Kidney epithelial cell (primary cell): ENCODE data around the gene NOL6. TPM values are rescaled to one million over a fixed set of nuclear protein-coding genes. Genes with fewer than 3 reads are reported as not detected.

Experiments used
- DNase-seq: peaks from one replicate; pipeline ENCODE4 v3.0.0-alpha.2; 2010; ENCODE audit warnings: low read depth
- H3K27me3 ChIP-seq: 2 replicates; pipeline ENCODE4 v1.6.0; 2011; ENCODE audit warnings: low read length; ENCODE audit not compliant: control insufficient read depth, insufficient read depth
- H3K36me3 ChIP-seq: 2 replicates; pipeline ENCODE4 v1.5.1; 2011; ENCODE audit warnings: low read length; ENCODE audit not compliant: control insufficient read depth, insufficient read depth
- H3K4me3 ChIP-seq: 2 replicates; pipeline ENCODE4 v1.5.1; 2011; ENCODE audit warnings: low read depth, mild to moderate bottlenecking, control low read depth, low read length
- total RNA-seq: library from RNA; depleted of rRNA; stranded (reverse); fragments of >200 nt; gene quantifications from 2 replicates; pipeline ENCODE4 v1.2.3, GENCODE V29; 2015
- TF ChIP-seq, protein P1 (sequence below): IDR thresholded peaks from 2 replicates; pipeline ENCODE4 v1.5.1; 2011; ENCODE audit warnings: mild to moderate bottlenecking, moderate library complexity, low read length, control low read depth, inconsistent platforms; ENCODE audit not compliant: insufficient read depth, poor library complexity, severe bottlenecking

NOL6 gene
- total RNA-seq, 1 donor from 2014 or later = 34.8 TPM

DNA sequence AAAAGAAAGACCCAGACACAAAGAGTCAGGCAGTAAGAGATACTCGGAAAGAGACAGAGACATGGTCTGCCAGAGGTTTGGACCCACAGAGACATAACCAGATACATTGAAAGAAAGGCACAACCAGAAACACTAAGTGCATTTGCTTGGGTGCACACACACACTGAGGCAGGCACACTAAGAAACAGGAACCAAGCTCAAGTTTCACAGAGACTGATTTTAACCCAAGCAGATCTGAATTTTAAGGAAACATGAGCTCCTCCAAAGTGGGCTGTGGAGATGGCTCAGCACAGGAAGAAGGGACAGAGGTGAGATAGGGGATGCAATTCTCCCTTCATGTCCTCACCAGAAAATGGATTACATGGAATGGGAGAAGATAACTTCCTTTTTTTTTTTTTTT, 35.8 kb downstream of the NOL6 start:
- TF ChIP-seq, protein P1, sequence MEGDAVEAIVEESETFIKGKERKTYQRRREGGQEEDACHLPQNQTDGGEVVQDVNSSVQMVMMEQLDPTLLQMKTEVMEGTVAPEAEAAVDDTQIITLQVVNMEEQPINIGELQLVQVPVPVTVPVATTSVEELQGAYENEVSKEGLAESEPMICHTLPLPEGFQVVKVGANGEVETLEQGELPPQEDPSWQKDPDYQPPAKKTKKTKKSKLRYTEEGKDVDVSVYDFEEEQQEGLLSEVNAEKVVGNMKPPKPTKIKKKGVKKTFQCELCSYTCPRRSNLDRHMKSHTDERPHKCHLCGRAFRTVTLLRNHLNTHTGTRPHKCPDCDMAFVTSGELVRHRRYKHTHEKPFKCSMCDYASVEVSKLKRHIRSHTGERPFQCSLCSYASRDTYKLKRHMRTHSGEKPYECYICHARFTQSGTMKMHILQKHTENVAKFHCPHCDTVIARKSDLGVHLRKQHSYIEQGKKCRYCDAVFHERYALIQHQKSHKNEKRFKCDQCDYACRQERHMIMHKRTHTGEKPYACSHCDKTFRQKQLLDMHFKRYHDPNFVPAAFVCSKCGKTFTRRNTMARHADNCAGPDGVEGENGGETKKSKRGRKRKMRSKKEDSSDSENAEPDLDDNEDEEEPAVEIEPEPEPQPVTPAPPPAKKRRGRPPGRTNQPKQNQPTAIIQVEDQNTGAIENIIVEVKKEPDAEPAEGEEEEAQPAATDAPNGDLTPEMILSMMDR = no peak
- DNase-seq = no peak
- Histone ChIP-seq H3K27me3 (peaks cover 12% of the 10 kb centered on the region), H3K4me3 (no peak overlapping the region), H3K36me3 (no peaks in the 10 kb centered on the region)

DNA sequence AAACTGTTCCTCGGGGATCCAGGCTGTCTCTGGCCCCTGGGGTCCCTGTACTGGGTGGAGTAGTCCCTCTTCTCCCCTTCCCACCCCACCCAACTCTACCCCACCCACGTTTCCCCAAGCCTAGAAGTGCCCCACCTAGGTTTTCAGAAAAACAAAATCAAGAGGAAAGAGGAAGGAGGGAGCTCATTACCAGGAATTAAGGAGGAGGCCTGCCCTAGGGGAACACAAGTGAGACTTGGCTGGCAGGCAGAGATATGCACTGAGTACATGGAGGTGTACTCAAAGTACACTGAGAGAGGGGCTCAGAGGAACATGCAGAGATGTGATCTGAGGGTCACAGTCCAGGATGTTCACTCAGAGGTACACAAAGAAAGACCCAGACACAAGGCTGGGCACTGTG, 36.5 kb downstream of the NOL6 start:
- peaks cover 12% of the 10 kb centered on the region for H3K27me3 ChIP-seq
- TF ChIP-seq, protein P1 = no peak

DNA sequence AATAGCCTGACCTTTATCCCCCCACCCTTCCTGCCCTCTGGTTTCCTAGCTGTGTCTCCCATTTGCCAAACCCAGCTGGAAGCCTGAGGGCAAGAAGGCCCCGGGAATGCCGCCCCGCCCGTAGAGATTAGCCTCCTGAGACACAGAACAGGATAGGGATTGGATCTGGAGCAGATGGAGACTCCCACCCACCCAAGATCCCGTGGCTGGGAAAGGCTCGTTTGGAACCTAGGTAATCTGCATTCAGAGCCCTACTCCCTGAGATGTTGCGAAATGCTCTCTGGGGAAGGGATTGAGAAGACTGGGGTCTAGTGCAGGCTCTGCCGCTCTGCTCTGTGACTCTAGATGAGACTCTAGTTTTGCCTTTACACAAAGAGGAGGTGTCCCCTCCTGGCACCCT, 37.3 kb downstream of the NOL6 start:
- Histone ChIP-seq H3K4me3 (no peak overlapping the region), H3K36me3 (no peaks in the 10 kb centered on the region), H3K27me3 (peaks cover 12% of the 10 kb centered on the region)
- DNase-seq = no peak
- TF ChIP-seq, protein P1 = no peak

More for the DNA sequence above, 36.5 kb downstream of the NOL6 start:
- H3K36me3 ChIP-seq = no peaks in the 10 kb centered on the region
- H3K4me3 ChIP-seq = no peak overlapping the region
- DNase-seq = no peak

DNA sequence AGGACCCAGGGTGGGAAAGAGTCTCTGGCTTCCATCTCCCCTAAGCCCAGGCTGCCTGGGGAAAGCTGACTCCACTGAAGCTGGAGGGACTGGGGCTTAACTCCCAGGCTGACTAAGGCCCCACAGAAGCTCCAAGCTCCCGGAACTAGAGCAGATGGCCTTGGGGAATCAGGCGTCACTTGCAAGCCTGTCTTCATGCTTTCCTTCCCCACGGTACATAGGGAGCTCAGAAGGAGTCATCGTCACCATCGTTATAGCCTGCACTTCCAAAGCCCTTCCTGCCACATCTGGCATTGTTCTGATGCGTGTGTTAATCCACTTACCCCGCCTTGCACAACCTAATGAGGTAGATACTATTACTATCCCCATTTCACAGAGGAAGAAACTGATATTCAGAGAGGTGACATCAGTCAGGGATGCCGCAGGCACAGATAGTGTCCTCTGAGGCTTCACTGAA, 37.9 kb downstream of the NOL6 start:
- H3K36me3 ChIP-seq = no peaks in the 10 kb centered on the region
- TF ChIP-seq, protein P1 = no peak
- H3K4me3 ChIP-seq = no peak overlapping the region
- peaks cover 12% of the 10 kb centered on the region for H3K27me3 ChIP-seq
- no peak for DNase-seq

DNA sequence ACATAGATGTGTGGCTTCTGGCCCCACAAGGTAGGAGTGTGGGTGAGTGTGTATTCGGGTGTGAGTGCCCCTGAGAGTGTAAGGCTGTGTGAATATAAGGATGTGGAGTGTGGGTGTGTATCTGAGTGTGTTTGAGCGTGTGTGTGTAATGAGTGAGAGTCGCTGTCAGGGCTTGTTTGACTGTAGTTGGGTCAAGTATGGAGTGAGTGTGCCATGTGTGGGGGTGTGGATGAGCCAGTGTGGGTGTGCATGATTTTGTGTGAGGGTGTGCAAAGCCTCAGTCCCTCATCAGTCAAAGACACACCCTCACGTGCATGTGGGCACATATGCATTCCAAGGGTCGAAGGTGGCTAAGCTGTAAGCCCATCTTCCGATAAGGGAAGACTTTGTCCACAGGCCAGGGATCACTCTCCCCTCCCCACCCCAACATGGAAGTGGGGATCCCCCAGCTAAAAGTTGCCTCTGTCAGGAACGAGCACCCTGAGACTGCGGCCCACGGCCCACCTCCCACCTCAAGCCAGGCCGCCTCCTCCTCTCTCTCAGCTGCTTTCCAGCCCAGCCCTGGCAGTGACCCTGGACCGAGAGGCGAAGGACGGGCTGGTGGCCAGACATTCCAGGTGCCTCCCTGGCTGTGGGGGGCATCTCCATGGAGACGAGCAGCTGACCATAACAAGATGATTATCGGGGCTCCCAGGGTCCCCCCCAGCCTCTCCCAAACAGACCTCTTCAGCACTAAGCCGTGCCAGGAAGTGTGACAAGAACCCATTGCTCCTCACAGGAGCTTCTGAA, 39.2 kb downstream of the NOL6 start:
- no peaks in the 10 kb centered on the region for H3K36me3 ChIP-seq
- TF ChIP-seq, protein P1 = no peak
- no peak for DNase-seq

DNA sequence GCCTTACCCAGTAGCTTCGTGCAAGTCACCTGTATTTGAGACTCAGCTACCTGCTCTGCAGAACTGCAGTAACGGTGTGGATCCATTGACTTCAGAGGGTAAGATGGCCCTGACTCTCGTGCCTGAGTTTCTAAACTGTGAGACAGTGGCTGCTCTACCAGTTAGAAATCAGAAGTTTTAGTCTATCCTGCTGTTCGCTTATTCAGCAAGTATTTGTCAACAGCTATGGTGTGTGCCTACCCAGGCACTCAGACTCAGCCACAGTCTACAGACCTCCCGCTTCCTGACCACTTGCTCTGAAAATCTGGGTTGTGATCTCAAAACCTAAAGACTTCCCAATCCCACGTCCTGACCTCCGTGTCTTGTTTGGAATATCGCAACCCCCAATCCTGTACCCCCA, 39.9 kb downstream of the NOL6 start:
- no peak for DNase-seq
- H3K27me3 ChIP-seq = peaks cover 9% of the 10 kb centered on the region
- H3K36me3 ChIP-seq = no peaks in the 10 kb centered on the region
- TF ChIP-seq, protein P1 = no peak
- H3K4me3 ChIP-seq = no peak overlapping the region

More for the DNA sequence above, 39.2 kb downstream of the NOL6 start:
- peaks cover 9% of the 10 kb centered on the region for H3K27me3 ChIP-seq
- H3K4me3 ChIP-seq = no peak overlapping the region
